ENCODE results near the gene PIGZ. TPM values are rescaled to one million over a fixed set of nuclear protein-coding genes. Genes with fewer than 3 reads are reported as not detected.
A peak's percentile ranks its signal among the peaks of the same experiment; 100 is the strongest.

The PIGZ gene
- total RNA-seq, 1 experiment from 2014 or later = 5.1 TPM

DNA sequence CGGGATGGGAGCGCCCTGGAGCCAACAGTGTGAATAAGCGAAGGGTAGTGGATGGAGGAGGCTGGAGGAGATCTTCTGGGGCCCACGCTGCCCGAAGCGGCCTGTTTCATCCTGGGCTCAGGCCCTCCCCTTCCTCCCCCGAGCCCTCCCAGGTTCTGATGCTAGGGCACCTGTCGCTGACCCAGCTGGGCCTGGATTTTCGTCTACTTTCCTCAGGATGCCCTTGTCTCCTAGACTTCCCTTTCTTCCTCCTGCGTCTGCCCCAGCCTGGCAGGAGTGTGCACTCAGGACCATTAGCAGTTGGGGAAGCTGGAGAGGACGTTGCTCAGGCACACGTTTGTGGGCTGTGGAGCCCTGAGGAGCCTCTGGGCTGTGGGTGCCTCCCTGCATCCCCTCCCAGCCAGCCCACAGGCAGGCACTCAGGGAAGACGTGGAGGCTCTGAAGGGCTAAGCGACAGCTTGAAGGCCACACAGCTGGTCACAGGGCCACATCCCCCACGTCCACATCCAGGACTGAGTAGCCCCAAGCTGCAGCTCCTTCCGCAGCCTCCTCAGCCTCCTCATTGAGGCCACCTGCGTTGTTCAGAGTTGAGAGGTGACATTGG, 23.9 kb upstream of the PIGZ start:
- H3K4me1 ChIP-seq = peaks cover 35% of the 10 kb centered on the region
- Mint-ChIP-seq H3K27me3 (ENCODE audit: insufficient read depth, unreplicated experiment) (no peaks in the 10 kb centered on the region), H3K9me3 (ENCODE audit: unreplicated experiment) (no peaks in the 10 kb centered on the region), H3K4me3 (ENCODE audit: unreplicated experiment) (no peak overlapping the region), H3K4me1 (ENCODE audit: low read depth, unreplicated experiment) (peaks cover 12% of the 10 kb centered on the region), H3K36me3 (ENCODE audit: insufficient read depth, unreplicated experiment) (no peaks in the 10 kb centered on the region), H3K27ac (ENCODE audit: unreplicated experiment) (no peak overlapping the region)
- POLR2A ChIA-PET = no interaction called here
- CTCF ChIA-PET = interaction anchor here (0.6 to 1.0 kb wide), 2 partner anchors 13 to 43 kb away, joined by 3 to 7 read pairs; no protein-coding TSS in a partner anchor
- H3K36me3 ChIP-seq (ENCODE audit: control insufficient read depth, insufficient read depth, low read length) = no peaks in the 10 kb centered on the region
- H3K4me3 ChIP-seq (ENCODE audit: low read depth, low read length) = no peak overlapping the region
- TF ChIP-seq, protein P1, sequence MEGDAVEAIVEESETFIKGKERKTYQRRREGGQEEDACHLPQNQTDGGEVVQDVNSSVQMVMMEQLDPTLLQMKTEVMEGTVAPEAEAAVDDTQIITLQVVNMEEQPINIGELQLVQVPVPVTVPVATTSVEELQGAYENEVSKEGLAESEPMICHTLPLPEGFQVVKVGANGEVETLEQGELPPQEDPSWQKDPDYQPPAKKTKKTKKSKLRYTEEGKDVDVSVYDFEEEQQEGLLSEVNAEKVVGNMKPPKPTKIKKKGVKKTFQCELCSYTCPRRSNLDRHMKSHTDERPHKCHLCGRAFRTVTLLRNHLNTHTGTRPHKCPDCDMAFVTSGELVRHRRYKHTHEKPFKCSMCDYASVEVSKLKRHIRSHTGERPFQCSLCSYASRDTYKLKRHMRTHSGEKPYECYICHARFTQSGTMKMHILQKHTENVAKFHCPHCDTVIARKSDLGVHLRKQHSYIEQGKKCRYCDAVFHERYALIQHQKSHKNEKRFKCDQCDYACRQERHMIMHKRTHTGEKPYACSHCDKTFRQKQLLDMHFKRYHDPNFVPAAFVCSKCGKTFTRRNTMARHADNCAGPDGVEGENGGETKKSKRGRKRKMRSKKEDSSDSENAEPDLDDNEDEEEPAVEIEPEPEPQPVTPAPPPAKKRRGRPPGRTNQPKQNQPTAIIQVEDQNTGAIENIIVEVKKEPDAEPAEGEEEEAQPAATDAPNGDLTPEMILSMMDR (IDR thresholded peaks at IDR 0.05; ENCODE audit: insufficient read depth in 1 of 2, low read depth in 1 of 2, low read length in 1 of 2, severe bottlenecking in 1 of 2, unreplicated experiment in 1 of 2) = no peak
- DNase-seq = peak in 1 of 2 experiments; percentile 15
- H3K27me3 ChIP-seq (replicated peaks; ENCODE audit: control insufficient read depth, insufficient read depth, low read length) = no peaks in the 10 kb centered on the region
- intact Hi-C loops (cut with micrococcal nuclease; ENCODE audit: unreplicated experiment) = no loop called here
- H3K9me3 ChIP-seq = no peaks in the 10 kb centered on the region
- no TSS peak for BruUV-seq (replicated peaks)

DNA sequence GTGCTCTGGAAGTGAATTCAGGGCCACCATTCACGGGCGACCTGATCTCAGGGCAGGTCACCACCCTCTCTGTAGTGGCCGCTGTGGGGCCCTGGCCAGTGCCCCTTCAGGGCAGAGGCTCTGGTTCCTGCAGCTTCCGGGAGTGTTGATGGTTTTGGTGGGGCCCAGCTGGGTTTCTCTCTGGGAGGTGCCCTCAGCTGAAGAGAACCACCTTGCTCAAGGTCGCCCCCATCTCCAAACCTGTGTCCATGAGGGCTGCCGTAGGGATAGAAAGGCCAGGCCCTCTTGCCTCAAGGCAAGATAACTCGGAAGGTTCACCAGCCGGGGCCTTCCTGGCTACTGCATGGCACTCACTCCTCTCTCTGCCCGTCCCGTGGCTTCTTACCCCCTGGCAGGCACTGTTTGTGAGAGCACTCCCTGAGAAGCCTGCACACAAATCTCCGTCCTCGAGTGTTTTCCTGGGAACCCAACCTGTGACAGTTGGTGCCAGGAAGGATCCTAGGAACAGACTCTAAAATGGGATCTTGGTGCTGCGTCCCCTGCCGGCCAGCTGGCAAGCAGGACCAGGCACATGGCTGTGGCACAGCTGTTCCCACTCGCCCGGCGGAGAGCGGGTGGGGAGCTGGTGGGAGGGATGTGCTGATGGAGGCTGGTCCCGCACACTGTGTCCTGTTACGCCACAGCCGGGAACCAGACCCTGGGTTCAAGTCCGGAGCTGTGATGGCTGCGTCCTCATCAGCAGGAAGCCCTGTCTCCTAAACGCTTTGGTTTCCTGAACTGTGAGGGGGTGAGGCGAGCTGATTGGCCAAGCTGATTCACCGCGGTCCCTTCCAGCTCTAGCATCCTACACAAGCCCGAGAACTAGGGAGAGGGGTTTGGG, 23.2 kb upstream of the PIGZ start:
- Histone ChIP-seq H3K36me3 (ENCODE audit: control insufficient read depth, insufficient read depth, low read length) (no peaks in the 10 kb centered on the region), H3K9me3 (no peaks in the 10 kb centered on the region), H3K4me1 (peaks cover 38% of the 10 kb centered on the region), H3K27me3 (replicated peaks; ENCODE audit: control insufficient read depth, insufficient read depth, low read length) (no peaks in the 10 kb centered on the region), H3K4me3 (ENCODE audit: low read depth, low read length) (no peak overlapping the region)
- ChIA-PET POLR2A (no interaction called here), CTCF (interaction anchor here (0.6 to 1.0 kb wide), 2 partner anchors 12 to 44 kb away, joined by 3 to 7 read pairs; no protein-coding TSS in a partner anchor)
- Mint-ChIP-seq H3K27ac (ENCODE audit: unreplicated experiment) (no peak overlapping the region), H3K9me3 (ENCODE audit: unreplicated experiment) (no peaks in the 10 kb centered on the region), H3K27me3 (ENCODE audit: insufficient read depth, unreplicated experiment) (no peaks in the 10 kb centered on the region), H3K4me1 (ENCODE audit: low read depth, unreplicated experiment) (peaks cover 15% of the 10 kb centered on the region), H3K4me3 (ENCODE audit: unreplicated experiment) (no peak overlapping the region), H3K36me3 (ENCODE audit: insufficient read depth, unreplicated experiment) (no peaks in the 10 kb centered on the region)
- TF ChIP-seq, protein P1 (IDR thresholded peaks at IDR 0.05; ENCODE audit: insufficient read depth in 1 of 2, low read depth in 1 of 2, low read length in 1 of 2, severe bottlenecking in 1 of 2, unreplicated experiment in 1 of 2) = no peak
- peak in 1 of 2 experiments; percentile 26 for DNase-seq
- intact Hi-C loops (cut with micrococcal nuclease; ENCODE audit: unreplicated experiment) = no loop called here
- BruUV-seq (replicated peaks) = no TSS peak

DNA sequence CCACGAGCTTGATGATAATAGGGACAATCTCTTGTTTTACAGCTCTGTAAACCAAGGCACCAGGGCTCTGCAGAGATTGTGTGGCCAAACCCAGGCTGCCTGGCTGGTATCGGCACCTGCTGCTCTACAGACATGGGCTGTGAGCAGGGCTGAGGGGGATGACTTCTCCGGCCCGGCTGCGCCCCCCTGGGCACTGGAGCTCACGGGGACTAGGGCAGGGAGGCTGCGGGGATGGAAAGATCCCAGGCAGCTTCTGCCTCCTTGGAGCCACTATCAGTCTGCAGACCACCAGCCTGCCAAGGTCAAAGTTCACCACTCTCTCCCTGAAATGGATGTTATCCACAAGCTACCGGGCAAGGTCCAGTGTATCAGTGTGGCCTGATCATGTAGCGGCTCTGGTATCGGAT, 22.0 kb upstream of the PIGZ start:
- Mint-ChIP-seq H3K9me3 (ENCODE audit: unreplicated experiment) (no peaks in the 10 kb centered on the region), H3K4me3 (ENCODE audit: unreplicated experiment) (no peak overlapping the region), H3K4me1 (ENCODE audit: low read depth, unreplicated experiment) (peaks cover 15% of the 10 kb centered on the region), H3K36me3 (ENCODE audit: insufficient read depth, unreplicated experiment) (no peaks in the 10 kb centered on the region), H3K27me3 (ENCODE audit: insufficient read depth, unreplicated experiment) (no peaks in the 10 kb centered on the region), H3K27ac (ENCODE audit: unreplicated experiment) (peak overlapping the region; percentile 68)
- intact Hi-C loops (cut with micrococcal nuclease; ENCODE audit: unreplicated experiment) = no loop called here
- peak in 1 of 2 experiments; percentile 29 for DNase-seq
- POLR2A ChIA-PET = interaction anchor here (1.0 kb wide), 1 partner anchor 13 kb away, joined by 3 read pairs; no protein-coding TSS in a partner anchor
- BruUV-seq (replicated peaks) = no TSS peak
- CTCF ChIA-PET = interaction anchor here (0.6 to 1.7 kb wide), 3 partner anchors 13 to 123 kb away, joined by 4 to 8 read pairs (median 7); partner anchors contain the start of gene MELTF
- Histone ChIP-seq H3K27me3 (replicated peaks; ENCODE audit: control insufficient read depth, insufficient read depth, low read length) (no peaks in the 10 kb centered on the region), H3K36me3 (ENCODE audit: control insufficient read depth, insufficient read depth, low read length) (no peaks in the 10 kb centered on the region), H3K9me3 (no peaks in the 10 kb centered on the region), H3K4me3 (ENCODE audit: low read depth, low read length) (no peak overlapping the region), H3K4me1 (peaks cover 38% of the 10 kb centered on the region)
- TF ChIP-seq, protein P1 (IDR thresholded peaks at IDR 0.05; ENCODE audit: insufficient read depth in 1 of 2, low read depth in 1 of 2, low read length in 1 of 2, severe bottlenecking in 1 of 2, unreplicated experiment in 1 of 2) = no peak
